SK-N-MC (cell line): Measurements from ENCODE around the gene TACR1.

Source experiments
- DNase-seq: peaks from one replicate; pipeline ENCODE4 v3.0.0-alpha.2; 2011; ENCODE audit warnings: low read depth, low spot score
- H3K27ac ChIP-seq: fragments of 200-600 bp; sonication (generic); 2 replicates; pipeline ENCODE4 v1.5.1; 2016; ENCODE audit warnings: mixed run types
- H3K36me3 ChIP-seq: fragments of 200-600 bp; sonication (generic); 2 replicates; pipeline ENCODE4 v1.6.1; 2017; ENCODE audit warnings: antibody characterized with exemption, low read length, mixed read lengths; ENCODE audit not compliant: insufficient read depth
- H3K4me3 ChIP-seq: fragments of 200-600 bp; sonication (generic); 2 replicates; pipeline ENCODE4 v1.5.1; 2016
- H3K9ac ChIP-seq: fragments of 200-600 bp; sonication (generic); 2 replicates; pipeline ENCODE4 v1.8.0; 2017; ENCODE audit warnings: mixed run types, mixed read lengths; ENCODE audit not compliant: insufficient read length
- H3K9me3 ChIP-seq: fragments of 200-600 bp; sonication (generic); 2 replicates; pipeline ENCODE4 v1.6.1; 2017; ENCODE audit warnings: low read depth, mild to moderate bottlenecking, antibody characterized with exemption, low read length, moderate library complexity, mixed read lengths
- EZH2 ChIP-seq: fragments of 200-600 bp; sonication (generic); IDR thresholded peaks from one replicate; pipeline ENCODE4 v1.6.1; 2017; ENCODE audit warnings: antibody characterized with exemption
- FOXP2 ChIP-seq: optimal IDR thresholded peaks from 2 replicates; pipeline ENCODE3; 2011; ENCODE audit warnings: mild to moderate bottlenecking, moderate library complexity; ENCODE audit not compliant: insufficient read depth; ENCODE audit errors: extremely low read length, control extremely low read depth
- POLR2AphosphoS5 ChIP-seq: IDR thresholded peaks from 2 replicates; pipeline ENCODE4 v1.6.1; 2012; ENCODE audit warnings: mild to moderate bottlenecking, low read depth, low read length, borderline replicate concordance

TACR1 gene

GRCh38 chr2:75090770-75091515 lies 108.4 kb downstream of the TACR1 start:
- DNase-seq: no peak
- Histone ChIP-seq H3K4me3 (no peak overlapping the region), H3K27ac (no peak overlapping the region), H3K9ac (no peak overlapping the region), H3K9me3 (no peaks in the 10 kb centered on the region), H3K36me3 (no peaks in the 10 kb centered on the region)
- TF ChIP-seq FOXP2: no peak
- TF ChIP-seq EZH2: no peak
- no peak for TF ChIP-seq POLR2AphosphoS5

- Histone ChIP-seq H3K4me3 (no peak overlapping the region), H3K36me3 (no peaks in the 10 kb centered on the region), H3K9me3 (no peaks in the 10 kb centered on the region), H3K9ac (no peak overlapping the region), H3K27ac (no peak overlapping the region)
- TF ChIP-seq EZH2: no peak
- TF ChIP-seq FOXP2: no peak
- TF ChIP-seq POLR2AphosphoS5: no peak
- no peak for DNase-seq
These were observed 109.8 kb downstream of the TACR1 start for GRCh38 chr2:75089471-75089870.

- H3K9me3 ChIP-seq: no peaks in the 10 kb centered on the region
- no peaks in the 10 kb centered on the region for H3K36me3 ChIP-seq
- no peak for TF ChIP-seq FOXP2
- TF ChIP-seq POLR2AphosphoS5: no peak
- TF ChIP-seq EZH2: no peak
- H3K27ac ChIP-seq: no peak overlapping the region
- H3K9ac ChIP-seq: no peak overlapping the region
- no peak overlapping the region for H3K4me3 ChIP-seq
- DNase-seq: no peak
These were observed 110.5 kb downstream of the TACR1 start for GRCh38 chr2:75088791-75089190.

GRCh38 chr2:75087736-75088135 lies 111.6 kb downstream of the TACR1 start:
- Histone ChIP-seq H3K27ac (no peak overlapping the region), H3K9ac (no peak overlapping the region), H3K4me3 (no peak overlapping the region), H3K36me3 (no peaks in the 10 kb centered on the region), H3K9me3 (no peaks in the 10 kb centered on the region)
- DNase-seq: no peak
- TF ChIP-seq FOXP2: no peak
- TF ChIP-seq POLR2AphosphoS5: no peak
- no peak for TF ChIP-seq EZH2

GRCh38 chr2:75079575-75079974 lies 119.7 kb downstream of the TACR1 start:
- DNase-seq: no peak
- Histone ChIP-seq H3K27ac (no peak overlapping the region), H3K36me3 (no peaks in the 10 kb centered on the region), H3K9ac (no peak overlapping the region), H3K4me3 (no peak overlapping the region), H3K9me3 (no peaks in the 10 kb centered on the region)
- no peak for TF ChIP-seq FOXP2
- no peak for TF ChIP-seq POLR2AphosphoS5
- TF ChIP-seq EZH2: no peak

- Histone ChIP-seq H3K27ac (no peak overlapping the region), H3K36me3 (no peaks in the 10 kb centered on the region), H3K4me3 (no peak overlapping the region), H3K9me3 (no peaks in the 10 kb centered on the region), H3K9ac (no peak overlapping the region)
- no peak for DNase-seq
- TF ChIP-seq POLR2AphosphoS5 (no peak), EZH2 (no peak), FOXP2 (no peak)
These were observed 121.4 kb downstream of the TACR1 start for GRCh38 chr2:75077909-75078308.

GRCh38 chr2:75076088-75076487 lies 123.2 kb downstream of the TACR1 start:
- no peak for DNase-seq
- Histone ChIP-seq H3K4me3 (no peak overlapping the region), H3K9ac (no peak overlapping the region), H3K36me3 (no peaks in the 10 kb centered on the region), H3K27ac (no peak overlapping the region), H3K9me3 (no peaks in the 10 kb centered on the region)
- TF ChIP-seq EZH2: no peak
- TF ChIP-seq POLR2AphosphoS5: no peak
- no peak for TF ChIP-seq FOXP2

- TF ChIP-seq FOXP2: no peak
- TF ChIP-seq EZH2: no peak
- TF ChIP-seq POLR2AphosphoS5: no peak
- H3K36me3 ChIP-seq: no peaks in the 10 kb centered on the region
- DNase-seq: no peak
- no peak overlapping the region for H3K27ac ChIP-seq
- no peak overlapping the region for H3K9ac ChIP-seq
- no peaks in the 10 kb centered on the region for H3K9me3 ChIP-seq
- no peak overlapping the region for H3K4me3 ChIP-seq
These were observed 124.6 kb downstream of the TACR1 start for GRCh38 chr2:75074708-75075107.

GRCh38 chr2:75074228-75074627 lies 125.1 kb downstream of the TACR1 start:
- TF ChIP-seq FOXP2 (no peak), POLR2AphosphoS5 (no peak), EZH2 (no peak)
- Histone ChIP-seq H3K9ac (no peak overlapping the region), H3K4me3 (no peak overlapping the region), H3K27ac (no peak overlapping the region), H3K9me3 (no peaks in the 10 kb centered on the region), H3K36me3 (no peaks in the 10 kb centered on the region)
- no peak for DNase-seq
